ENCODE results near the gene FAM234B. TPM values are rescaled to one million over a fixed set of nuclear protein-coding genes. Genes with fewer than 3 reads are reported as not detected.
"Not testable (repeated sequence)": the region's sequence is repeated elsewhere in the genome, so short reads cannot be mapped to it uniquely, and the experiment has no call there.

The FAM234B gene
- total RNA-seq, 1 donor from 2014 or later, result 3.7 TPM

GRCh38 chr12:13033476-13033875 lies 10.7 kb upstream of the FAM234B start:
- no peaks in the 10 kb centered on the region for H3K36me3 ChIP-seq (ENCODE audit: control insufficient read depth in 3 of 3, insufficient read depth in 3 of 3, low read length in 3 of 3)
- no peak overlapping the region for H3K4me3 ChIP-seq (ENCODE audit: low read length in 3 of 3)
- H3K9ac ChIP-seq (ENCODE audit: low read depth in 1 of 3, low read length in 3 of 3), result no peak overlapping the region
- H3K27me3 ChIP-seq (ENCODE audit: control insufficient read depth in 3 of 3, insufficient read depth in 3 of 3, low read length in 3 of 3), result no peaks in the 10 kb centered on the region
- no peaks in the 10 kb centered on the region for H3K9me3 ChIP-seq (ENCODE audit: control insufficient read depth in 3 of 3, low read length in 3 of 3)
- no peak overlapping the region for H3K27ac ChIP-seq (ENCODE audit: low read depth, low read length)
- peaks cover 0 to 4% (median 2%) of the 10 kb centered on the region in 3 donors for H3K4me1 ChIP-seq (ENCODE audit: control insufficient read depth in 3 of 3, insufficient read depth in 3 of 3, low read length in 3 of 3)

DNA sequence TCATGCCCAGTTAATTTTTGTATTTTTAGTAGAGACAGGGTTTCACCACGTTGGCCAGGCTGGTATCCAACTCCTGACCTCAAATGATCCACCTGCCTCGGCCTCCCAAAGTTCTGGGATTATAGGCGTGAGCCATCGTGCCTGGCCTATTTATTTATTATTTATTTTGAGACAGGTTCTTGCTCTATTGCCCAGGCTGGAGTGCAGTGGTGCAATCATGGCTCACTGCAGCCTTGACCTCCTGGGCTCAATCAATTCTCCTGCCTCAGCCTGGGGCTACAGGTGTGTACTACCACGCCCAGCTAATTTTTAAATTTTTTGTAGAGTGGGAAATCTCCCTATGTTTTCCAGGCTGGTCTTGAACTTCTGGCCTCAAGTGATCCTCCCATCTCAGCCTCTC lies 8.8 kb upstream of the FAM234B start:
- H3K36me3 ChIP-seq (ENCODE audit: control insufficient read depth in 3 of 3, insufficient read depth in 3 of 3, low read length in 3 of 3); H3K9ac ChIP-seq (ENCODE audit: low read depth in 1 of 3, low read length in 3 of 3); H3K27me3 ChIP-seq (ENCODE audit: control insufficient read depth in 3 of 3, insufficient read depth in 3 of 3, low read length in 3 of 3); H3K4me1 ChIP-seq (ENCODE audit: control insufficient read depth in 3 of 3, insufficient read depth in 3 of 3, low read length in 3 of 3); H3K27ac ChIP-seq (ENCODE audit: low read depth, low read length); H3K4me3 ChIP-seq (ENCODE audit: low read length in 3 of 3); H3K9me3 ChIP-seq (ENCODE audit: control insufficient read depth in 3 of 3, low read length in 3 of 3): not testable (repeated sequence)

DNA sequence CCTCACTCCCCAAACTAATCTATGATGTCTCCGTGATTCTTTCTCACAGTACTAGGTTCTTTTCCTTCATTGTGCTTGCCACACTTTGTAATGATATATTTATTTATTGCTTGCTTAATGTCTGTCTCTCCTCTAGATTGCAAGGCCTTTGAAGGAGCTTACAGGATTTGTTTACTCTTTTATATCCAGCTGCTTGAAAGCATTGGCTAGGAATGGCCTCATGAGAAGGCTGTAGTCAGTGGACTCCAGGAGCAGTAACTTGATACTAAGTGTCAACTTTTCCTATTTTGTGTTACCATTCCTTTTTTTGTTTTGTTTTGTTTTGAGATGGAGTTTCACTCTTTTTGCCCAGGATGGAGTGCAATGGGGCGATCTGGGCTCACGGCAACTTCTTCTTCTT lies 7.3 kb upstream of the FAM234B start:
- H3K9ac ChIP-seq (ENCODE audit: low read depth in 1 of 3, low read length in 3 of 3), result no peak overlapping the region
- H3K9me3 ChIP-seq (ENCODE audit: control insufficient read depth in 3 of 3, low read length in 3 of 3), result no peaks in the 10 kb centered on the region
- no peaks in the 10 kb centered on the region for H3K27me3 ChIP-seq (ENCODE audit: control insufficient read depth in 3 of 3, insufficient read depth in 3 of 3, low read length in 3 of 3)
- peaks cover 0 to 4% (median 2%) of the 10 kb centered on the region in 3 donors for H3K4me1 ChIP-seq (ENCODE audit: control insufficient read depth in 3 of 3, insufficient read depth in 3 of 3, low read length in 3 of 3)
- H3K36me3 ChIP-seq (ENCODE audit: control insufficient read depth in 3 of 3, insufficient read depth in 3 of 3, low read length in 3 of 3), result no peaks in the 10 kb centered on the region
- no peak overlapping the region for H3K27ac ChIP-seq (ENCODE audit: low read depth, low read length)
- H3K4me3 ChIP-seq (ENCODE audit: low read length in 3 of 3), result no peak overlapping the region

DNA sequence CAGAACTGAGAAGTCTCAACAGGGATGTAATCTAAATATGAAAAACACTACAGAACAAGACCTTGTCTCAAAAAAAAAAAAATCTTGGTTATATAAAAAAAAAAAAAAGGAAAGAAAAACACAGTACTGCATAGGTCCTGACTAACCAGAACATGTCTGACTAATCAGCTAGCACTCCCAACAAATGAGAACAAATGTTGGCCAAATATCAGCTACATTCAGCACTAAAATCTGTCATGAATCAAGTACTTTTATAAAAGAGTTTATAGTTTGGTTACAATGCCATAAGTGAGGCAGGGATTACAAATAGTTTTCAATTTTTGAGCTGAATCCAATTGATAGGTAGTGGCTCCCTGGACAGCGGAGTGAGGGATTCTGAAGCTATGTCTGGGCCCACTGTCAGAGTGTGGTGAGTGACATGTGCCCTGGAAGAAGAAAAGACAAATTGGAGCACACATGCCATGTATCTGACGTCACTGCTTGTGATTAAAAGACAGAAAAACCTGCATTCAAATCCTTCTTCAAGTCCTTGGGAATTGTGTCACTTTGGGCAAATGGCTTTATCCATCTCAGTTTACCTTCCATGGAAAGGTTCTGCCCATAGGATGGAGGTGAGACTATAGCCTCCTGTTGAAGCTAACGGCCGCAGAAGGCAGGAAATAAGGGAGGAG lies 5.6 kb upstream of the FAM234B start:
- Histone ChIP-seq H3K9me3 (ENCODE audit: control insufficient read depth in 3 of 3, low read length in 3 of 3) (no peaks in the 10 kb centered on the region), H3K27ac (ENCODE audit: low read depth, low read length) (no peak overlapping the region), H3K36me3 (ENCODE audit: control insufficient read depth in 3 of 3, insufficient read depth in 3 of 3, low read length in 3 of 3) (no peaks in the 10 kb centered on the region), H3K27me3 (ENCODE audit: control insufficient read depth in 3 of 3, insufficient read depth in 3 of 3, low read length in 3 of 3) (no peaks in the 10 kb centered on the region), H3K4me3 (ENCODE audit: low read length in 3 of 3) (no peak overlapping the region), H3K4me1 (ENCODE audit: control insufficient read depth in 3 of 3, insufficient read depth in 3 of 3, low read length in 3 of 3) (peaks cover 0 to 3% (median under 1%) of the 10 kb centered on the region in 3 donors), H3K9ac (ENCODE audit: low read depth in 1 of 3, low read length in 3 of 3) (no peak overlapping the region)

DNA sequence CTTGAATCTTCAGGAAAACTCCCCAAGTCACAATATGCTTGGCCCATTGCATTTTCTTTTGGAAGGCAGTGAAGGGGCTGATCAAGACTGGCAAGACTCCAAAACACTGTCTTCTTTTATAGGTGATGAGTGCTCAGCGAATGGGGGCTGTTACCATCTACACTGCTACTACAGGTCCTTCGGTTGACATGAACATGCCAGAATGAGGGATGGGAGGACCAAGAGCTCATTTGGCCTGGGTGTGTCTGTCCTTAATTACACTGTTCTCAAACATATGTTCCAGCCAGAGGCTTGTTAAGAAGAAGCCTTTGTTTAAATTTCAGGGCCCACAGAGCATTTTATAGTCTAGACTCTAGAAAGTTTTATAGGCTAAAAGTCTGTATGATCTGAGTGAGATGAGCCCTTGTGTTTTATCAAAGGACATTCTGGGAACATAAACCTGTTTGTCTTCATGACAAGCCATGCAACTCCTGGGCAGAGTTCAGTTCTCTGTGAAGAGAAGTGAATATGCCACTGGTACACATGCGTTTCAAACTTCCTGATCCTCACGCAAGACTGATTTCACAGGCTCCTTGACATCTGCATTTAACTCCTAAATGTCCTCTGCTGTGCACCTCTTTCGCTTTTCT lies 4.7 kb upstream of the FAM234B start:
- Histone ChIP-seq H3K9ac (ENCODE audit: low read depth in 1 of 3, low read length in 3 of 3) (no peak overlapping the region), H3K27me3 (ENCODE audit: control insufficient read depth in 3 of 3, insufficient read depth in 3 of 3, low read length in 3 of 3) (no peaks in the 10 kb centered on the region), H3K27ac (ENCODE audit: low read depth, low read length) (no peak overlapping the region), H3K9me3 (ENCODE audit: control insufficient read depth in 3 of 3, low read length in 3 of 3) (no peaks in the 10 kb centered on the region), H3K4me1 (ENCODE audit: control insufficient read depth in 3 of 3, insufficient read depth in 3 of 3, low read length in 3 of 3) (peaks cover 3 to 8% (median 3%) of the 10 kb centered on the region in 3 donors), H3K36me3 (ENCODE audit: control insufficient read depth in 3 of 3, insufficient read depth in 3 of 3, low read length in 3 of 3) (no peaks in the 10 kb centered on the region), H3K4me3 (ENCODE audit: low read length in 3 of 3) (no peak overlapping the region)

DNA sequence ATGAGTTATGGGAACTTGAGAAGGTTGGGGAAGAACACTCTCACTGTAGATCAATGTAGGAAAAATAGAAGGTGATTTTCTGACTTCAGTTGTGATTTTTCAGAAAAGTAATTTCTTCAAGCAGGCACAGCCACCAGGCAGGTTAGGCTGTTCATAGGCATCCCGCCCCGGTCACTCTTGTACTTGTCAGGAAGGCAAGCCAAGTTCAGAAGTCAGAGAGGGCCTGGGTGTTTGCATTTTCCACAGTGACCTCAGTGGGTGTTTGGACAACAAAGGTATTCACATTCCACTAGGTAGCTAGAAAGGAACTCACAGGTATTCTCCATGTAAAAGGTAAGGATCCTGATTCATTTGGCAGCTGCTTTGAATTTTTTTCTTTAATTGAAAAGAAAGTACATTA lies 3.0 kb upstream of the FAM234B start:
- Histone ChIP-seq H3K4me3 (ENCODE audit: low read length in 3 of 3) (no peak overlapping the region), H3K9me3 (ENCODE audit: control insufficient read depth in 3 of 3, low read length in 3 of 3) (no peaks in the 10 kb centered on the region), H3K27me3 (ENCODE audit: control insufficient read depth in 3 of 3, insufficient read depth in 3 of 3, low read length in 3 of 3) (no peaks in the 10 kb centered on the region), H3K27ac (ENCODE audit: low read depth, low read length) (no peak overlapping the region), H3K9ac (ENCODE audit: low read depth in 1 of 3, low read length in 3 of 3) (no peak overlapping the region), H3K4me1 (ENCODE audit: control insufficient read depth in 3 of 3, insufficient read depth in 3 of 3, low read length in 3 of 3) (peaks cover 6 to 8% (median 6%) of the 10 kb centered on the region in 3 donors), H3K36me3 (ENCODE audit: control insufficient read depth in 3 of 3, insufficient read depth in 3 of 3, low read length in 3 of 3) (no peaks in the 10 kb centered on the region)

- Histone ChIP-seq H3K4me1 (ENCODE audit: control insufficient read depth in 3 of 3, insufficient read depth in 3 of 3, low read length in 3 of 3) (peaks cover 6 to 8% (median 6%) of the 10 kb centered on the region in 3 donors), H3K4me3 (ENCODE audit: low read length in 3 of 3) (no peak overlapping the region)
These were observed 1.4 kb upstream of the FAM234B start for GRCh38 chr12:13042666-13043230.

GRCh38 chr12:13044906-13045299 lies 722 bp downstream of the FAM234B start:
- peak overlapping the region; percentile 85 to 92 (median 88) for H3K4me3 ChIP-seq (ENCODE audit: low read length in 3 of 3)
- H3K36me3 ChIP-seq (ENCODE audit: control insufficient read depth in 3 of 3, insufficient read depth in 3 of 3, low read length in 3 of 3), result no peaks in the 10 kb centered on the region
- H3K4me1 ChIP-seq (ENCODE audit: control insufficient read depth in 3 of 3, insufficient read depth in 3 of 3, low read length in 3 of 3), result peaks cover 6 to 8% (median 6%) of the 10 kb centered on the region in 3 donors
- no peaks in the 10 kb centered on the region for H3K27me3 ChIP-seq (ENCODE audit: control insufficient read depth in 3 of 3, insufficient read depth in 3 of 3, low read length in 3 of 3)
- no peaks in the 10 kb centered on the region for H3K9me3 ChIP-seq (ENCODE audit: control insufficient read depth in 3 of 3, low read length in 3 of 3)
- H3K27ac ChIP-seq (ENCODE audit: low read depth, low read length), result no peak overlapping the region
- peak overlapping the region; percentile 77 to 92 (median 90) for H3K9ac ChIP-seq (ENCODE audit: low read depth in 1 of 3, low read length in 3 of 3)

More at GRCh38 chr12:13042666-13043230, 1.4 kb upstream of the FAM234B start:
- Histone ChIP-seq H3K36me3 (ENCODE audit: control insufficient read depth in 3 of 3, insufficient read depth in 3 of 3, low read length in 3 of 3) (no peaks in the 10 kb centered on the region), H3K9ac (ENCODE audit: low read depth in 1 of 3, low read length in 3 of 3) (no peak overlapping the region), H3K27me3 (ENCODE audit: control insufficient read depth in 3 of 3, insufficient read depth in 3 of 3, low read length in 3 of 3) (no peaks in the 10 kb centered on the region), H3K9me3 (ENCODE audit: control insufficient read depth in 3 of 3, low read length in 3 of 3) (no peaks in the 10 kb centered on the region), H3K27ac (ENCODE audit: low read depth, low read length) (no peak overlapping the region)

GRCh38 chr12:13045816-13046215 lies 1.6 kb downstream of the FAM234B start:
- Histone ChIP-seq H3K27me3 (ENCODE audit: control insufficient read depth in 3 of 3, insufficient read depth in 3 of 3, low read length in 3 of 3) (no peaks in the 10 kb centered on the region), H3K4me3 (ENCODE audit: low read length in 3 of 3) (no peak overlapping the region), H3K9ac (ENCODE audit: low read depth in 1 of 3, low read length in 3 of 3) (no peak overlapping the region), H3K36me3 (ENCODE audit: control insufficient read depth in 3 of 3, insufficient read depth in 3 of 3, low read length in 3 of 3) (no peaks in the 10 kb centered on the region), H3K27ac (ENCODE audit: low read depth, low read length) (no peak overlapping the region), H3K9me3 (ENCODE audit: control insufficient read depth in 3 of 3, low read length in 3 of 3) (no peaks in the 10 kb centered on the region), H3K4me1 (ENCODE audit: control insufficient read depth in 3 of 3, insufficient read depth in 3 of 3, low read length in 3 of 3) (peaks cover 6 to 8% (median 7%) of the 10 kb centered on the region in 3 donors)

GRCh38 chr12:13046964-13047363 lies 2.8 kb downstream of the FAM234B start:
- no peaks in the 10 kb centered on the region for H3K36me3 ChIP-seq (ENCODE audit: control insufficient read depth in 3 of 3, insufficient read depth in 3 of 3, low read length in 3 of 3)
- H3K4me1 ChIP-seq (ENCODE audit: control insufficient read depth in 3 of 3, insufficient read depth in 3 of 3, low read length in 3 of 3), result peaks cover 6 to 10% (median 8%) of the 10 kb centered on the region in 3 donors
- H3K9me3 ChIP-seq (ENCODE audit: control insufficient read depth in 3 of 3, low read length in 3 of 3), result no peaks in the 10 kb centered on the region
- no peaks in the 10 kb centered on the region for H3K27me3 ChIP-seq (ENCODE audit: control insufficient read depth in 3 of 3, insufficient read depth in 3 of 3, low read length in 3 of 3)
- H3K27ac ChIP-seq (ENCODE audit: low read depth, low read length), result no peak overlapping the region
- H3K4me3 ChIP-seq (ENCODE audit: low read length in 3 of 3), result no peak overlapping the region
- H3K9ac ChIP-seq (ENCODE audit: low read depth in 1 of 3, low read length in 3 of 3), result no peak overlapping the region

Measured in skeletal muscle tissue (tissue), 4 donors.